ENCODE results near the gene HAPLN2. TPM values are rescaled to one million over a fixed set of nuclear protein-coding genes. Genes with fewer than 3 reads are reported as not detected.

Gene HAPLN2
- total RNA-seq, 2 experiments from 2014 or later: not detected

- DNase-seq: peak; percentile 88
- H3K27me3 Mint-ChIP-seq: no peaks in the 10 kb centered on the region
- H3K36me3 Mint-ChIP-seq (ENCODE audit: low read depth): peaks cover 25% of the 10 kb centered on the region
- intact Hi-C loops (cut with micrococcal nuclease): loop anchor here (2.0 to 5.0 kb wide), 2 partner anchors 27 to 80 kb away; partner anchors contain the start of gene MEF2D
- H3K27ac Mint-ChIP-seq: peak overlapping the region; percentile 99
- TF ChIP-seq CTCF (IDR thresholded peaks at IDR 0.05): no peak
- H3K9me3 Mint-ChIP-seq: no peaks in the 10 kb centered on the region
- ChIA-PET CTCF (interaction anchor here (0.8 to 4.8 kb wide), 29 partner anchors 9 to 196 kb away, joined by 3 to 39 read pairs (median 5); partner anchors contain the start of genes GPATCH4, MEF2D and NAXE), POLR2A (interaction anchor here (0.5 to 5.5 kb wide), 19 partner anchors 10 to 125 kb away, joined by 3 to 66 read pairs (median 4); partner anchors contain the start of genes GPATCH4, IQGAP3, MEF2D and NAXE)
- ATAC-seq: peak; percentile 76
- H3K4me3 Mint-ChIP-seq: peak overlapping the region; percentile 90
- peaks cover 15% of the 10 kb centered on the region for H3K4me1 Mint-ChIP-seq (ENCODE audit: low read depth)
These were observed 37.4 kb upstream of the HAPLN2 start for GRCh38 chr1:156581661-156582387.

GRCh38 chr1:156582388-156583017, 36.7 kb upstream of the HAPLN2 start:
- Mint-ChIP-seq H3K27ac (peak overlapping the region; percentile 99), H3K27me3 (no peaks in the 10 kb centered on the region), H3K36me3 (ENCODE audit: low read depth) (peaks cover 25% of the 10 kb centered on the region), H3K9me3 (no peaks in the 10 kb centered on the region), H3K4me3 (peak overlapping the region; percentile 90), H3K4me1 (ENCODE audit: low read depth) (peaks cover 15% of the 10 kb centered on the region)
- CTCF ChIA-PET: interaction anchor here (0.9 to 4.8 kb wide), 27 partner anchors 9 to 197 kb away, joined by 3 to 39 read pairs (median 5); partner anchors contain the start of genes GPATCH4, MEF2D and NAXE
- ATAC-seq (peak; percentile 76), DNase-seq (peak; percentile 77)
- POLR2A ChIA-PET: interaction anchor here (0.5 to 5.5 kb wide), 13 partner anchors 10 to 126 kb away, joined by 3 to 66 read pairs (median 4); partner anchors contain the start of genes IQGAP3, MEF2D and NAXE
- TF ChIP-seq CTCF (IDR thresholded peaks at IDR 0.05): no peak
- intact Hi-C loops (cut with micrococcal nuclease): loop anchor here (2.0 to 5.0 kb wide), 2 partner anchors 26 to 80 kb away; partner anchors contain the start of gene MEF2D

GRCh38 chr1:156583821-156584622, 35.2 kb upstream of the HAPLN2 start:
- POLR2A ChIA-PET: interaction anchor here (1.4 kb wide), 1 partner anchor 9 kb away, joined by 3 read pairs; no protein-coding TSS in a partner anchor
- peak; percentile 98 for TF ChIP-seq CTCF (IDR thresholded peaks at IDR 0.05)
- peak overlapping the region; percentile 90 for H3K4me3 Mint-ChIP-seq

GRCh38 chr1:156584813-156585212, 34.4 kb upstream of the HAPLN2 start:
- CTCF ChIA-PET: interaction anchor here (0.9 to 3.2 kb wide), 7 partner anchors 16 to 127 kb away, joined by 3 to 16 read pairs (median 6); partner anchors contain the start of gene GPATCH4
- TF ChIP-seq CTCF (IDR thresholded peaks at IDR 0.05): no peak
- peak; percentile 34 for DNase-seq
- Mint-ChIP-seq H3K4me1 (ENCODE audit: low read depth) (peaks cover 15% of the 10 kb centered on the region), H3K36me3 (ENCODE audit: low read depth) (peaks cover 25% of the 10 kb centered on the region), H3K9me3 (no peaks in the 10 kb centered on the region), H3K27me3 (no peaks in the 10 kb centered on the region), H3K27ac (no peak overlapping the region), H3K4me3 (no peak overlapping the region)
- intact Hi-C loops (cut with micrococcal nuclease): loop anchor here (5.0 kb wide), 1 partner anchor 83 kb away; the partner anchor contains the start of gene MEF2D
- ATAC-seq: no peak
- POLR2A ChIA-PET: interaction anchor here (1.1 to 1.4 kb wide), 2 partner anchors 9 to 84 kb away, joined by 3 to 4 read pairs; no protein-coding TSS in a partner anchor

More at GRCh38 chr1:156583821-156584622, 35.2 kb upstream of the HAPLN2 start:
- DNase-seq (peak; percentile 93), ATAC-seq (peak; percentile 43)
- Mint-ChIP-seq H3K9me3 (no peaks in the 10 kb centered on the region), H3K27ac (peak overlapping the region; percentile 99), H3K27me3 (no peaks in the 10 kb centered on the region), H3K4me1 (ENCODE audit: low read depth) (peaks cover 15% of the 10 kb centered on the region), H3K36me3 (ENCODE audit: low read depth) (peaks cover 25% of the 10 kb centered on the region)
- CTCF ChIA-PET: interaction anchor here (1.2 to 3.1 kb wide), 6 partner anchors 8 to 138 kb away, joined by 3 to 12 read pairs (median 9); partner anchors contain the start of gene NAXE
- intact Hi-C loops (cut with micrococcal nuclease): loop anchor here (2.0 to 5.0 kb wide), 2 partner anchors 25 to 82 kb away; partner anchors contain the start of gene MEF2D
